Sciatic nerve (tissue), 2 donors: ENCODE results near the gene TNXB. TPM values are rescaled to one million over a fixed set of nuclear protein-coding genes. Genes with fewer than 3 reads are reported as not detected.
"Not testable (repeated sequence)": the region's sequence is repeated elsewhere in the genome, so short reads cannot be mapped to it uniquely, and the experiment has no call there.

ENCODE experiments used
- ATAC-seq: fragments of 200-7000 bp; cut with Tn5 transposase; one replicate; pipeline ENCODE4 v1.9.1; 2020; ENCODE audit warnings: mild to moderate bottlenecking, moderate library complexity
- DNase-seq: peaks from one replicate; pipeline ENCODE4 v3.0.0-alpha.2; 2020; ENCODE audit warnings: low spot score
- intact Hi-C: fragments of 100-400 bp; cut with DNase I; formaldehyde crosslinking; loops from one replicate; pipeline ENCODE4 v1.14.2; 2022
- total RNA-seq: library from RNA; stranded (reverse); fragmentation: NEBNext Ultra II Directional; extraction: Animal tissue kit (Norgen Biotek cat#: 25700); gene quantifications from one replicate; pipeline ENCODE4 v1.2.1, GENCODE V29; 2021
- donor health status: DM: no; HTN: no; CAD: no.
- donor health status: DM: no; HTN: no; CAD: no.

The TNXB gene
- total RNA-seq, 1 donor from 2014 or later, result 423 TPM

DNA sequence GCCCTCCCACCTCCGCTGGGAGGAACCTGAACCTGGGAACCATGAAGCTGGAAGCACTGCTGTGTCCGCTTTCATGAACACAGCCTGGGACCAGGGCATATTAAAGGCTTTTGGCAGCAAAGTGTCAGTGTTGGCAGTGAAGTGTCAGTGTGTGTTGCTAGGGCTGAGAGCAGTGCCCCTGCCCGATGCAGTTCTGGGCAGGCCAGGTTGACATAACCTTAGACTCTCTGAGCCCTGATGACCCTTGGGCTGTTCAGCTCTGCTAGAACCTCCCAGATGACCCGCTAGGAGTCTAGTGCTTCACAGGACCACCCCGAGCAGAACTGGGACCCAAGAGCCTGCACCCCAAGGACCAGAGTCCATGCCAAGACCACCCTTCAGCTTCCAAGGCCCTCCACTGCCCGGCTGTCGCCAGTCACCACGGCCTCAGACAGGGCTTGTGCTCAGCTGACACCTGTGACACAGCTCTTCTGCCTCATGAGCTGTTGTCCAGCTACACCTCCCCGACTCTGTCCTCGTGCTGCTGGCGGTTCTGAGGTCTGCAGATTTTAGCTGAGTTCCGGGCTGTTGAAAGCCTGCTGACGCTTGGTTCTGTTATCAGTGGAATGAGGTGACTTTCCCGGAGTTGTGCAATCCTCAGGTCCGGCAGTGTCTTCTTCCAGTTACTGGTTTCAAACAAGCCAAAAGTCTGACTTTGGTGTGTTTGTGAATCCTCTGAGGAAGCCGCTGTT, 73.7 kb downstream of the TNXB start:
- DNase-seq, intact Hi-C loops: not testable (repeated sequence)
- ATAC-seq, result peak; percentile 53

DNA sequence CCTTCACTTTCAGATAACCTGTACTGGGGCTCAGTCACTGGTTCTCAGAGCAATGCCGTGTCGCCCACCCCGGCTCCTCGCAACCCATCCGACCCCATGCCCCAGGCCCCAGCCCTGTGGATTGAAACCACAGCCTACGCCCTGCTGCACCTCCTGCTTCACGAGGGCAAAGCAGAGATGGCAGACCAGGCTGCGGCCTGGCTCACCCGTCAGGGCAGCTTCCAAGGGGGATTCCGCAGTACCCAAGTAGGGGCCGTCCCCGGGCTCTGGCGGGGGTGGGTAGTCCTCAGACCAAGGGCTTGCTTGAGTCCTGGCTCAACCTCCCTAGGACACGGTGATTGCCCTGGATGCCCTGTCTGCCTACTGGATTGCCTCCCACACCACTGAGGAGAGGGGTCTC, 79.6 kb downstream of the TNXB start:
- DNase-seq, intact Hi-C loops, ATAC-seq: not testable (repeated sequence)

DNA sequence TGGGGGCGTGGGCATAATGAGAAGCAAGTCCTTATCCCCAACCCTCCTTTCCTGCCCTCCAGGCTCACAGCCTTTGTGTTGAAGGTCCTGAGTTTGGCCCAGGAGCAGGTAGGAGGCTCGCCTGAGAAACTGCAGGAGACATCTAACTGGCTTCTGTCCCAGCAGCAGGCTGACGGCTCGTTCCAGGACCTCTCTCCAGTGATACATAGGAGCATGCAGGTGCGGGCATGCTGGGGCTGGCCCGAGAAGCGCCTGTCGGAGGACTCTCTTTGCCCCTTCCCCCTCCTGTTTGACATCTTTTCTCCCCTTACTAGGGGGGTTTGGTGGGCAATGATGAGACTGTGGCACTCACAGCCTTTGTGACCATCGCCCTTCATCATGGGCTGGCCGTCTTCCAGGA, 80.5 kb downstream of the TNXB start:
- DNase-seq, intact Hi-C loops, ATAC-seq: not testable (repeated sequence)

- DNase-seq, ATAC-seq, intact Hi-C loops: not testable (repeated sequence)
Observed at GRCh38 chr6:32022100-32022499, 87.0 kb downstream of the TNXB start.

DNA sequence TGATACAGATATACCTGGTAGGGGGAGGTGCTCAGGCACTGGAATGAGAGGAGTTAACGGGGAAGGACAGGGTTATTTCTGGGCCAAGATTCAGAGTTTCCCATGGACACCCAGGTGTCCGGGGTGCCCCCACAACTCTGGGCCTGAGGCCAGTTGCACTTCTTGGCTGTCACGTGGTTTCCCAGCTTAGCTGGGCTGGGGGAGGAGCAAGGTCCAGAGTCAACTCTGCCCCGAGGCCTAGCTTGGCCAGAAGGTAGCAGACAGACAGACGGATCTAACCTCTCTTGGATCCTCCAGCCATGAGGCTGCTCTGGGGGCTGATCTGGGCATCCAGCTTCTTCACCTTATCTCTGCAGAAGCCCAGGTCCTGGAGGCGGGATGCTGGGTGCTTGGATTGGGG, 94.6 kb downstream of the TNXB start, which contains the start of gene C4B:
C4B (plus strand) TSS at position 249 of the 400 bp plus-strand sequence; CDS start at position 300, 51 bp downstream.
- peak; percentile 83 for ATAC-seq
- DNase-seq, intact Hi-C loops: not testable (repeated sequence)

DNA sequence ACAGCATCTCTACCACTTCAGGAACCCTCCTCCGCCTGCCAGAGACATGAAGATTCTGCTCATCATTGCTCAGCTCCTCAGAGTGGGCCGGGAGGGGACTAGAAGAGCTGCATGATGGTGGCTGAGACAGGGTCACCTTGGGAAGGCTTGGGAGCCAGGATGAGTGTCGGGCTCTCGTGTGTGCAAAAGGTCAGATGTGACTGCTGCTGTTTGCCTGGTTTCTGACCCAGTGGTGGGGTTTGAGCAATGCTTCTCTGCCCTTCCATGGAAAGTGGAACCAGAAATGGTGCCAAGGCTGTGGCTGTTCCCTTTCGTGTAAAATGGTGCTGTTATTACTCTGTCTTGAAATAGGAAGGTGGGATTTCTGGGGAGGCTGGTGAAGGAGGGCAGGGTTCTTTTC, 95.4 kb downstream of the TNXB start:
- intact Hi-C loops, ATAC-seq: not testable (repeated sequence)

DNA sequence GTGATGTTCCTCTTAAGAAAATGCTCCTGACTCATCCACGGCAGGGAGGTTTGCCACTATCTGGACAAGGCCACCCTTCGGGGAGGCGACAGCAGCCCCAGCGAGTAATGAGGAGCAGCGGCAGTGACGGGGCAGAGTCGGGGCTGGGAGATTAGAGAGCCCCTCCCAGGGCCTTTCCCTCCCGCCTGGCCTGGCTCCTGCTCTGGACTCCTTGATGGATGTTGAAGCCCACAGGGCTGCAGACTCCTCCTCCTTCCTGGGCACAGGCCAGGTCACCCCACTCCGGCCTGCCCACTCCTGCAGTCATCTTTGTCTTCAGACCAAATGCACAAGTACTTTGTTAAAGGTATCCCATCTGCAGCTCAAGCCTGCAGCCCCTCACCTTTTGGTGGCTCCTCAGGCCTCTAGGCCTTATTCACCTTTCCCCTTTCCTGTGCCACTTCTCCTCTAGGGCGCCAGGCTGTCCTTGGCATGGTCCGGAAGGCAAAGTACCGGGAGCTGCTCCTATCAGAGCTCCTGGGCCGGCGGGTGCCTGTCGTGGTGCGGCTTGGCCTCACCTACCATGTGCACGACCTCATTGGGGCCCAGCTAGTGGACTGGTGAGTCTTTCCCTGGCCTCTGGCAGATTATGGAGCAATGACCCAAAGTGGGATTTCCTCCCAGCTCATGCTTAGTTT, 96.1 kb downstream of the TNXB start:
- peak; percentile 66 for DNase-seq
- ATAC-seq, result peak; percentile 24
- intact Hi-C loops, result not testable (repeated sequence)

More for the DNA sequence above, 95.4 kb downstream of the TNXB start:
- DNase-seq, result not testable (repeated sequence)

DNA sequence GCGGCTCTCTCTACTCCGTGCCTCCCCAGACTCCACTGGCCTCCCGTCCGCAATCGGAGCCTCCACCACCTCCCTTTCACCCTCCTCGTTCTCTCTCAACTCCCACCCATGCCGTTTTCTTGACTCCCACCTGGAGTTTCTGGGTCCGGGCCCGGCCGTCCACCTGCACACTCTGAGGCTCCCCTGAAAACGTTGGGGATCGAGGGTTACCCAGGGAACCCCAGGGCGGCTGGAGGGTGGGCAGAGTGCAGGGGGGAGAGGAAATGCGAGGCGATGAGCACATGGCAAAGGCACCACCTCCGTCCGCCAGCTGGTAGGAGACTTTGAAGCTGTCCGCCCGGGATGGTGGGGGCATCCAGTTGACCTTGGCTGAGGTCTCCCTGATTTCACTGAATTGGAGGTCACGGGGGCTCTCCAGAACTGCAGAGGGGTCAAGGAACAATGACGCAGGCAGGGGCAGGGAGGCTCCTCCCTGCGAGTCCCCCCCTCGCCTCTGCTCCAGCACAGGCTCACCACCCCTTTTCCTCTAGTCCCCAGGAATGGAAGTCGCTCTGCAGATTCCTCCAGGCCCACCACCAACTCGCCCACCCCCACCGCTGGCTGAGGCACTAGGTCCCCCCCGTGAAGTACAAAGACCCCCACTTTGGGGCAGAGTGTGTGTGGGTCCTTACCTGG, 98.1 kb downstream of the TNXB start:
- ATAC-seq, intact Hi-C loops: not testable (repeated sequence)
- peak; percentile 52 for DNase-seq

DNA sequence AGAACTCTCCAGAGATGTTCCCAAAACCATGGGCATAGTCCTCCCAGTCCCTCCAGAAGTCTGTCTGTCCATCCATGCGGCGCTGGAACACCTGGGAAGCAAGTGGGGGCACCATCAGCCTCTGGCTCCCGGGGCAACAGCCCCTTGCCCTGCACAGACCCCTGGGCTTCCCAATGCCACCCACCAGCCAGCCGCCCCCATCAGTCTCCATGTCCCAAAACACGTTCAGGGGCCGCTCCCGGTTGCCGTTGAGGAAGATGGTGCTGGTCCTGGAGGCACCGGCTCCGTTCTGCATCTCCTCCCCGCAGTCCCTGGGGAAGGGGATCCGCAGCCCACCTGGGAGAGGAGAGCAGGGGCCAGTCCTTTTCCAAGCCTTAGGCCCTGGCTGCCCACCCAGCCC, 99.6 kb downstream of the TNXB start:
- ATAC-seq, intact Hi-C loops, DNase-seq: not testable (repeated sequence)

GRCh38 chr6:32008616-32009015, 100.5 kb downstream of the TNXB start:
- intact Hi-C loops, result not testable (repeated sequence)
- peak; percentile 35 for DNase-seq

DNA sequence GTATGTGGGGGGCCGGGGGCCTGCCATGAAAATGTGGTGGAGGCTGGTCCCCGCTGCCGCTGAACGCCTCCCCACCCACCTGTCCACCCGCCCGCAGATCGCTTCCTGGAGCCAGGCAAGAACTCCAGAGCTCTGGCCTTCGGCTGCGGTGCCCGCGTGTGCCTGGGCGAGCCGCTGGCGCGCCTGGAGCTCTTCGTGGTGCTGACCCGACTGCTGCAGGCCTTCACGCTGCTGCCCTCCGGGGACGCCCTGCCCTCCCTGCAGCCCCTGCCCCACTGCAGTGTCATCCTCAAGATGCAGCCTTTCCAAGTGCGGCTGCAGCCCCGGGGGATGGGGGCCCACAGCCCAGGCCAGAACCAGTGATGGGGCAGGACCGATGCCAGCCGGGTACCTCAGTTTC, 101.1 kb downstream of the TNXB start:
- intact Hi-C loops, DNase-seq, ATAC-seq: not testable (repeated sequence)

More at GRCh38 chr6:32008616-32009015, 100.5 kb downstream of the TNXB start:
- not testable (repeated sequence) for ATAC-seq

- DNase-seq, result peak; percentile 36
- intact Hi-C loops, ATAC-seq: not testable (repeated sequence)
Observed at GRCh38 chr6:32007086-32007485, 102.1 kb downstream of the TNXB start.

DNA sequence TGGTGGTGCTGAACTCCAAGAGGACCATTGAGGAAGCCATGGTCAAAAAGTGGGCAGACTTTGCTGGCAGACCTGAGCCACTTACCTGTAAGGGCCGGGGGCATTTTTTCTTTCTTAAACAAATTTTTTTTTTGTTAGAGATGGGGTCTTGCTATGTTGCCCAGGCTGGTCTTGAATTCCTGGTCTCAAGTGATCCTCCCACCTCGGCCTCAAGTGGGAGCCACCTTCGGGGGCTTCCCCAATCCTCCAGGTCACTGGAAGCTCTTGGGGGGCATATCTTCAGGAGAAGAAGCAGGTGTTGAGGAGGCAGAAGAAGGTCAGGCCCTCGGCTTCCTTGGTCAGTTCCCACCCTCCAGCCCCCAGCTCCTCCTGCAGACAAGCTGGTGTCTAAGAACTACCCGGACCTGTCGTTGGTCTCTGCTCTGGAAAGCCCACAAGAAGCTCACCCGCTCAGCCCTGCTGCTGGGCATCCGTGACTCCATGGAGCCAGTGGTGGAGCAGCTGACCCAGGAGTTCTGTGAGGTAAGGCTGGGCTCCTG, 103.1 kb downstream of the TNXB start:
- ATAC-seq, intact Hi-C loops: not testable (repeated sequence)
- DNase-seq, result peak; percentile 43

- peak; percentile 44 for DNase-seq
- ATAC-seq, intact Hi-C loops: not testable (repeated sequence)
Observed at GRCh38 chr6:32005538-32005880, 103.6 kb downstream of the TNXB start.

GRCh38 chr6:32004864-32005537, 104.1 kb downstream of the TNXB start:
- intact Hi-C loops, ATAC-seq: not testable (repeated sequence)
- DNase-seq, result peak; percentile 33

GRCh38 chr6:32004393-32004792, 104.7 kb downstream of the TNXB start:
- intact Hi-C loops, ATAC-seq, DNase-seq: not testable (repeated sequence)

DNA sequence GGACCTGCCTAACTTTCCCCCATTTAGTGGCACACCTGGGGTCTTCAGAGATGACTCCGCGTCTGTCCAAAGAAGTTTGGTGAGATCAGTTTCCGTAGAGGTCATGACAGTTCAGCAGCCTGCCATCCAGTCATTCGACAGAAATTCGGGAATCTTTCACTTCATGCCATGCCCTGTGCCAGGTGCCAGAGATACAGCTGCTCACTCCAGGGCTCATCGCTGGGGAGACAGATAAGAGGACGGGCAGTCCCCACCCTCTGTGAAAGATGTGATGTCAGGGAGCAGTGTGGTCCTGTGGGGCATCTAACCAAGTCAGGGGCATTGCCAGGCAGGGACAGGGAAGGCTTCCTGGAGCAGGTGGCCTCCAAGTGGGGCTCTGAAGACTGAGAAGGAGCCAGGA, 105.8 kb downstream of the TNXB start:
- ATAC-seq, intact Hi-C loops, DNase-seq: not testable (repeated sequence)

GRCh38 chr6:32002546-32003268, 106.4 kb downstream of the TNXB start:
- DNase-seq, intact Hi-C loops: not testable (repeated sequence)
- ATAC-seq, result peak; percentile 46
